UCSD-AML1 (cell line): Measurements from ENCODE around the gene RAD51B.

Source experiments
- DNase-seq: peaks from one replicate; lab custom pipeline; 2025; ENCODE audit not compliant: unreplicated experiment; lab: John Stamatoyannopoulos, UW

Gene RAD51B

GRCh38 chr14:68513838-68514607, 694.4 kb downstream of the RAD51B start:
- DNase-seq, result no peak

- no peak for DNase-seq
Observed at GRCh38 chr14:68514608-68515194, 695.1 kb downstream of the RAD51B start.

DNA sequence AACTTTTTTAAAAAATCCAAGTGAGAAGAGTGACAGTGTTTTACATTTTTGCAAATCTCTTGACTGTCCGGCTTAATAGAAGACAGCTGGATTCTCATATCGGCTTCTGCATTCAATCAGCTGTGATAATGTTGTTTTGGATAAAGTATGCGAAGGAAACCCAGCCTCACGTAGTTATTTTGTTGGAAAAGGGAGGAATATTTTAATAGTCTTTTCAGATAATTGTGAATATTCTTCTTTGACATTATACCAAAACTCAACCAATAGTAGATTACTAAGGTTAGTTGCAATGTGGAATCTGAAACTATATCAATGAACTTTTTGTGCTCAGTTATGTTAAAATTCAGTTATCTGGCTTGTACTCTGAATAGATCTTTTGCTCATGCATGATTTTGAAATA, 696.8 kb downstream of the RAD51B start:
- DNase-seq, result no peak

- DNase-seq, result no peak
Observed at GRCh38 chr14:68518166-68518565, 698.6 kb downstream of the RAD51B start.

DNA sequence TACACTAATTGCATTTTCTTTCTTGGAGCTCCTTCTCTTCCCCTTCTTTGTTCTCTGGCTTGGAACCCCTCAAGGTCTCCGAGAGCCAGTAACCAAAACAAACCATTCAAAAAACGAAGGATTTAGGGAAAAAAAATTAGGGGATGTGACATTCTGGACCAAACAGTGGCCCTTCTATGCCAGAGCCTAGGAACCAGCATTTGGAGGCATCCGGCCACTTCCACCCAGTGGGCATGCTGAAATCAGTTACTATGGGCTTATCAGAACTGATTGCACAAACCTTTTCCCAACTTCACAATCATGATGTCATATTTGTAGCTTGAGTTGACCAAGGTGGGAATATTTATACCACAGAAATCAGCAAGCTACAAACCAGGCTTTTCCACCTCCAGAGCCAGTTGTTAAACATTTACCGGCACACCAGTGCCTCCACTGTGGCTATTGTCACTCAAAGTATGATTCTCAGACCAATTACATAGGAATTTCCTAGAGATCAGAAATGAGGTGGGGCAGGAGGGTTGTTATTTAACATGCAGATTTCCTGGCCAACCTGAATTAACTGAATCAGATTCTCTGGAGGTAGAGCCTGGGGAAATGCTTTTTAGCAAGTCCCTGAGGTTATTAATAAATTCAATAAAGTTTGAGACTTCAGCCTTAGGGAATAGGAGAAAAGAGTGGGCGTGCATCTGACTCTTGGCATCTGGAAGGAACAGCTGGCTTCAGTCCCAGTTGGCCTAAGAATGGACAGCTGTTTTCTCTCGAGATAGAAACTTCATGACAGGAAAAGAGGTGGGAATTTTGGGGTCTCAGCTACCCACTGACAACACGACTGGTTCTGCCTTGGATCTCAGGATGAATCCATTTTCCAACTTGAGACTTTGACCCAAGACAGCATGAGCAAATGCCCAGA, 699.4 kb downstream of the RAD51B start:
- DNase-seq, result no peak

DNA sequence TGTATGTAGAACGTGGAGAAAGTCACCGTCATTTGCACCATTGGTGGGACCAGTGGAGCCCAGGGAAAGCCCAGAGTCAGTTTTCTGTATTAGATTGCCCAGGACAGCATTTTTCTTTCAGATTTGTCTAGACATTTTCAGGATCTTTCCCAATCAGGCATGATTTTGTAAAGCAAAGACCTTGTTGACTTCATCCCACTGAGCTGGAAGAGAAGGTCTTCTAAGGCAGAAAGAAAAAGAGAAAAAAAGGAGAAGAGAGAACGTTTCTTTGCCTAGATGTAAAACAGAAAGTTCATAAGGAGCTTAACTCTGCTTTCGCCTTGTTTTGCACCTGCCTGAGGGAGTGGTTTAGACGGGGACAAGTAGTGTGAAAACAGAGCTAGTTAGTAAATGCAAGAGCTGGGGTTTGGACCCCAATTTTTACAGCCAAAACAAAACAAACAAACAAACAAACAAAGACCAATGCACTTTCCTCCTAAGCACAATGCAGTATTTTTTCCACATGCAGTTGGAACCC, 700.1 kb downstream of the RAD51B start:
- no peak for DNase-seq

DNA sequence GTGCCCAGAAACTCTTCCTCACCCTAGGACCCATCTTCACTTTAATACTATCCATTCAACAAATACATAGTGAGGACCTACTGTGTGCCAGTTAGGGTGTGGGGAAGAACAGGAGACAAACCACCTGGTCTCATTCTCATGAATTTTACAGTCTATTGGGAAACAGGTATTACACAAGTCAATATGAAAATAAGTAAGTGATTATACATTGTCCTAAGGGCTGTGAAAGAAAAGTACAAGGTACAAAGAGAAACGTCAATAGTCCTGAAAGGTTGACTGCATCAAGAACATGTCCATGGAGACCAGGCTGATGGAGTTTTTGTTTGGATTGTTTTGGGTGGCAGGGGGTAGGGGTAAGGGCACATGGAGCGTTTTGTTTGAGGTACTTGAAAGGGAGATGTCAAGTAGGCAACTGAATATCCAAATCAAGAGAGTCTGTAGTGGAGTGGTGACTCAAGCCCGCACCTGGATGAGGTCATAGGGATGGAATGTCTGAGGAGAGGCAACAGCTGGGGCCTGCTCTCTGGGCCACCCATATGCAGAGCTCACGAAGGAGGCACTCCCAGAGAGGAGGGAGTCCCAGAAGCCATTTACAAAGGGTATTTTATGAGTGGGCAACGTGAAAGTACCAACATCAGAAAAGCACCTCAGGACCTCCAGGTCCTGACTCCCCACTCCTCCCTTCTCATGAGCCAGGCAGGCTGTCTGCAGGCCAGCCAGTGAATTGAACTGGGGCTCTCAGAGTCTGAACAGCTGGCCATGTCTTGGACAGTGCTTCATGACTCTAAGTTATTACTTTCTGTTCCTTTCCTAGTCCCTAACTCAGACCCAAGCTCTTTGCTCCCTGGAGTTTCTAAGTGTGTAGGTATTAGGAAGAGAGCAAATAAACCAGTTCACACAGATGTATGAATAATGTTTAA, 701.3 kb downstream of the RAD51B start:
- DNase-seq, result no peak

DNA sequence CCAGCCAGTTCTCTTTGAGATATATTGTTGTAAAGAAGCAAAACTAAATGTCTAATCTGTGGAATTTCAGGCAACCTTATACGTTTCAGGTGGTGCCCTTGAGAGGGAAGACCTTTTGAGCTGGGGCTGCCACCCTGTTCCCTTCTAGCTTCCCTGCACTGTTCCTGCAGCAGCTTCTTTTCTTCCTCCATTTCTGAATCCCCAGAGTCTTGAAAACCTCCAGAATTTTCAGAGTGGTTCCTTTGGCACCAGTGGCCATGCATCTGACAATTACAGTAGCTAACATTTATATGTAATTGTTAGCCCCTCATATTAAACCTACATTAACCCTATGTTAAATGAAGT, 702.0 kb downstream of the RAD51B start:
- DNase-seq, result no peak

DNA sequence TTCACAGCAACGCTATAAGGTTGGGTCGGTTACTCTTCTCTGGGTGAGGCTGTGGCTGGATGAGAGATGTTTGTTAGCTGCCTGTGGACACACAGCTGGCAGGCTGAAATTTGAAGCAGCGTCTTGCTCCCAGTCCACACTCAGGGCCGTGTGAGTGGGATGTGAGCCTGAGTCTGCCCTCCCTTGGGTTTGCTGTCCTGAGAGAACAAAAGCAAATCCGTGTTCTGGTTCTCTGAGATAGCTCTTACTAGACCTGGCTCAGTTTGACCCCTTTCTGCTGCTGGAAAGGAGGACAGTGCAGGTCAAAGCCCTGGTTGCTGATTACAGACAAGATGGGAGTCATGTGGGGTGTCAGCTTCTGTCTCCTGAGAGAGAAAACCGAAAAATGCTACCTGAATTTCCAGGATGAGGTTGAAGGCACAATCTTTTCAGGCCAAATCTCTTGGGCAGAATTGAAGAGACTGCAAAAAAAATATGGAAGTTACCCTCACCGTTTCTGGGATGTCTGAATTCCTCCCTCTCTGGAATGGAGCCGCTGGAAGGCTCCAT, 702.5 kb downstream of the RAD51B start:
- no peak for DNase-seq

- DNase-seq, result no peak
Observed at GRCh38 chr14:68522510-68523325, 703.1 kb downstream of the RAD51B start.

GRCh38 chr14:68523326-68523610, 703.7 kb downstream of the RAD51B start:
- DNase-seq, result no peak

DNA sequence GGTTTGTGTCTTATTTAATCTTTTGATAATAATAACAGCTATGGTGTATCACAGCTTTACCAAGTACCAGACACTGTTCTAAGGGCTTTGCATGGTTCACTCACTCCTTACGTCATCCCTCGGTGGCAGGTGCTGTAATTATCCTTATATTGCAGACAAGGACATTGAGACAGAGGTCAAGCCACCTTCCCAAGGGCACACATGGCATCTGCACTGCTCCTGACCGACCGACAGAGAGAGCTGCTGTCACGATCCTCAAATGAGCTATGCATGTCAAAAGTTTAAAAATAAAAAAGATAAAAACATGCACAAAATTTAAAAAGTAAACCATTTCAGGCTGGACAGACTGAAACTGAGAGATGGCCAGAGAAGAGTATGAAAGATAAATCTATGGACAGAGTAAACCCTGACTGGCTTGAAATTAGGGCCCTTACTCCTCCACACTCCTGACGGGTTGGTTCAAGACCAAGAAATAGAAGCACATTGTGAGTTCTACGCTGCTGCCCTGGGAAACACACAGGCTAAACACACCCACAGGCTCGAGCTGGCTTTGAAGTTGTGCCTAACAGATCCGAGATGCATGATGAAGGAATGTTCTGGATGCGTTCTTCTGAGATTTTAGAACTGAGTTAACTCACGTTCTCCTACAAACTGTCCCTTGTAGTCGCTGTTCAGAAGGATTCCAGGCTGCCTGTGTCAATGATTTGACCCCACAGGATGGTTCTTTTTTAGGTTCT, 704.6 kb downstream of the RAD51B start:
- no peak for DNase-seq

- DNase-seq, result no peak
Observed at GRCh38 chr14:68525516-68525915, 705.9 kb downstream of the RAD51B start.

DNA sequence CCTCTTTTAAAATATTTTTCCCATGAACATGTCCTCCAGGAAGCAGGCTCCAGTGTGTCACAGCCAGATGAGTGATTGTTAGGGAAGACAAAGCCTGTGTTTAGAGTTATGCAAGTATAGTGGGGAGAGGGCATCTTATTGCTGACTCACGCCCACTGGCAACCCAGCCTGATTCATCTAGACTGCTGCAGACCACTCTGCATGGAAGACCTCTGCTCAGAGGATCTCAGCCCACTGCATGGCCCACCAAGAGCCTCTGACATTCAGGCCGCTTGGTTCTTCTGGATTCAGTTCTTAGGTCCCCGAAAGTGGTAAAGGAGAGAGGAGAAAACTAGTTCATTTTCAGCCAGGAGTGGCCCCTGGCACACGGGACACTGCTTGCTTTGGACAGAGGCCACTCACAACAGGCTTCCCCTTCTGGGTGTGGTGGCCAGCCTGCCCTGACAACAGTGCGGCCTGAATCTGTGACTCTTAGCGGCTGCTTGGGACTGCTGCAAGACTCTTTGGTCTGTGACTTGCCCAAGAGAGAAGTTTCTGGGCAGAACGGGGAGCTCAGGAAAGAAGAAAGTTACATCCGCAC, 707.0 kb downstream of the RAD51B start:
- DNase-seq, result no peak

GRCh38 chr14:68527329-68527851, 707.8 kb downstream of the RAD51B start:
- DNase-seq, result no peak

DNA sequence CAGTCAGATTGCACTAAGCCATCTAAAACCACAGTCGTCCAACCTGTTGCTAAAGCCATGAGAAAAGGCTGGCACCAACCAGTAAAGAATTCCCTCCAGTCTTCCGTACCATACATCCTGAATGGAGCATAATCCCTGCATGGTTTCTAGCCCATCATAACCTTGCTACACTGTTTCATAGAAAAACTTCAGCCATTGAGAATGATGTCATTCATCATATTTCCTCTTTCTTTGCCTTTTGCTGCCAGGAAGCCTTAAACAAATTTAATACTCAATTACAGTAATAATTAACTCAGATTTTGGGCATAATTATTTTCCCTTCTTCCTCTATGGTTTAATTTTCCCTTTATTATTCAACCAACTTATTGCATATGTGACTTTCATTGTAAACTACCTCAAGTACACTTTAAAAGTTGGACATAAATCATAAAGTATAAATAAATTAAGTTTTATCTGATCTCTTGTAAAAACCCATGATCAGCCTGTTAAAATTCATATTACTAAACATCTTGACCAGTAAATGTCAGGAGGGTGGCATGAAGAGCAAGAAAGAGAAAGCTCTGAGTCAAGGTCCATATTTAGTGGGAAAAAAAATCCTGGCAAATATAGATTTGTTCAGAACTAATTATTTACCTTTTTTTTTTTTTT, 708.6 kb downstream of the RAD51B start:
- no peak for DNase-seq

DNA sequence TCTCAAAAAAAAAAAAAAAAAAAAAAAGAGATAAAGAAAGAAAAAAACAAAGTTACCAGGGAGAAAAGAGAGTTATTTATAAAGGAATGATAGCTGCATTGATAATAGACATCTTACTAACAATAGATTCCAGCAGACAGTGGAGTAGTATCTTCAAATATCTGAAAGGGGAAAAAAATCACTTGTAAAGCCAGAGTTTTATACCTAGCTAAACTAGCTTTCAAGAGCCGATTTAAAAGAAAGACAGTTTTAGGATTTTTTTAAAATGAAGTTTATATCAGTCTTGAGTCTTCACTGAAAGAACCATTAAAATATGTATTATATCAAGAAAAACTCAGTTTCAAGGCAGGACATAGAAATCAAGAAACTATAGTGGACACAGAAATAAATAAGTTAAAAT, 710.9 kb downstream of the RAD51B start:
- DNase-seq, result no peak

DNA sequence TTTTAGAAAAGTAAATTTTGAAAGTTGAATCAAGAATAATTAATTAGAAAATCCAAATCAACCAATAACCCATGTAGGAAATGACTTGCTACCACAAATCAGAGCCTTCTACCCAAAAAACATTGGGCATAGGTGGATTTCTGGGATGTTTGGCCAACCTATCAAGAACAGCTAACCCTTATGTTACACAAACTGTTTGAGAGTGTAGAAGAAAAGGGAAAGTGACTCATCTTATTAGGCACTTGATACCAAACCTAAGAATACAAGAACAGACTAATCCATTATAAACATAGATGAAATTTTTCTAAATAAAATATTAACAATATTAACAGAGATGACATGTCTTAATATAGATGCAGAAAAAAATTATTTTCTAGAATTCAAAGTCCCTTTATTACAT, 712.9 kb downstream of the RAD51B start:
- no peak for DNase-seq
